GM18907 (cell line): ENCODE data around the gene TIMM10.

Experiments
- ATAC-seq: cut with Tn5 transposase; IDR thresholded peaks from one replicate; pipeline ENCODE4 v1.9.1; 2021; ENCODE audit warnings: mild to moderate bottlenecking, moderate library complexity; ENCODE audit not compliant: unreplicated experiment

Gene TIMM10

GRCh38 chr11:57508341-57509170, 22.0 kb downstream of the TIMM10 start:
- no peak for ATAC-seq

DNA sequence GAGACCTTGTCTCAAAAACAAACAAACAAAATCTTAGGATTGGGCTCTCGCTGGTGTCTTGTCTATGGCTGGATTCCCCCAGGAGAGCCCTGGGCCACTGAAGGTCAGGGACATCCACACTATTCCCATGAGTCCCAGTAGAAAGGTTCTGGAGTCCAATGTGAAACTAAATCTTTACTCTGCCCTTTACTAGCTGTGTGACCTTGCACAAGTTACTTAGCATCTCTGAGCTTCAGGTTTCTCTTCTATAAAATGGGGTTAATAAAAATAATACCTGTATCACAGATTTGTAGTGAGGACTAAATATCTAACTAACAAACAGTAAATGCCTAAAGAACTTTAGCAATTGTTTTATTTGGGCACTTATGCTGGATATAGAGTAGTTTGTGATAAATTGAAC, 24.0 kb downstream of the TIMM10 start:
- ATAC-seq = no peak

GRCh38 chr11:57504511-57504910, 26.0 kb downstream of the TIMM10 start:
- no peak for ATAC-seq

- ATAC-seq = no peak
Observed at GRCh38 chr11:57502870-57503269, 27.7 kb downstream of the TIMM10 start.

DNA sequence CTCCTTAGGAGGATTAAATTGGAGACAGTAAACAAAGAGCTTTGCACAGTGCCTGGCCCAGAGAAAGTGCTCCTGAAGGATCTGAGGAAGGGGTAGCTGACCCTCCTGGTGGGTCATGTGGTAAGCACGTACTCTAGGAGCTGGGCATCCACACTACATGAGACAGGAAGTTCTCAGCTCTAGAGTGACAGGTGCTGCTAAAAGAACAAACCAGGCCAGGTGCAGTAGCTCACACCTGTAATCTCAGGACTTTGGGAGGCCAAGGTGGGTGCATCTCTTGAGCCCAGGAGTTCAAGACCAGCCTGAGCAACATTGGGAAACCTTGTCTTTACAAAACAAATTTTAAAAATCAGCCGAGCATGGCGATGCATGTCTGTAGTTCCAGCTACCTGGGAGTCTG, 28.2 kb downstream of the TIMM10 start:
- no peak for ATAC-seq

- ATAC-seq = no peak
Observed at GRCh38 chr11:57501953-57502352, 28.6 kb downstream of the TIMM10 start.

DNA sequence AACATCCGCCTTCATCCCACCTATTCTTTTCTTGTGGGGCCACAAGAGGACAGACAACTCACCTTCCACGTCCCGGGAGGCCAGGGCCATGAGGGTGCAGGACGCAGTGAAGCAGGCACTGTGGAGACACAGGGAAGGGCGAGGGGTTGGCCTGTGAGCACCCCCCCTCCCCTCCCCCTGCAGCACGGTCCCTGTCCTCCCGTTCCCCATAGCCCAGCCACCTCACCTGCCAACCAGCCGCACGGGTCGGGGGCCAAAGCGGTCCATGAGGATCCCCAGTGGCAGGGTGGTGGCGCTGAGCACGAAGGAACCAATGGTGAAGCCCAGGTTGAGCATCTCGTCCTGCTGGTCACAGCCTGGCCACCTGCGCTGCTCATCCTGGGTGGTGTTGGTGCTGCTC, 29.6 kb downstream of the TIMM10 start:
- no peak for ATAC-seq

GRCh38 chr11:57500515-57500914, 30.0 kb downstream of the TIMM10 start:
- no peak for ATAC-seq

- peak; percentile 5 for ATAC-seq
Observed at GRCh38 chr11:57499983-57500461, 30.5 kb downstream of the TIMM10 start.

- ATAC-seq = peak; percentile 99
Observed at GRCh38 chr11:57499413-57499982, 31.1 kb downstream of the TIMM10 start.

- no peak for ATAC-seq
Observed at GRCh38 chr11:57498540-57498939, 32.0 kb downstream of the TIMM10 start.

GRCh38 chr11:57497303-57498247, 33.0 kb downstream of the TIMM10 start:
- no peak for ATAC-seq

- ATAC-seq = no peak
Observed at GRCh38 chr11:57496109-57496820, 34.3 kb downstream of the TIMM10 start.

GRCh38 chr11:57493507-57494503, 36.7 kb downstream of the TIMM10 start:
- peak; percentile 74 for ATAC-seq

GRCh38 chr11:57491371-57492061, 39.0 kb downstream of the TIMM10 start:
- no peak for ATAC-seq

DNA sequence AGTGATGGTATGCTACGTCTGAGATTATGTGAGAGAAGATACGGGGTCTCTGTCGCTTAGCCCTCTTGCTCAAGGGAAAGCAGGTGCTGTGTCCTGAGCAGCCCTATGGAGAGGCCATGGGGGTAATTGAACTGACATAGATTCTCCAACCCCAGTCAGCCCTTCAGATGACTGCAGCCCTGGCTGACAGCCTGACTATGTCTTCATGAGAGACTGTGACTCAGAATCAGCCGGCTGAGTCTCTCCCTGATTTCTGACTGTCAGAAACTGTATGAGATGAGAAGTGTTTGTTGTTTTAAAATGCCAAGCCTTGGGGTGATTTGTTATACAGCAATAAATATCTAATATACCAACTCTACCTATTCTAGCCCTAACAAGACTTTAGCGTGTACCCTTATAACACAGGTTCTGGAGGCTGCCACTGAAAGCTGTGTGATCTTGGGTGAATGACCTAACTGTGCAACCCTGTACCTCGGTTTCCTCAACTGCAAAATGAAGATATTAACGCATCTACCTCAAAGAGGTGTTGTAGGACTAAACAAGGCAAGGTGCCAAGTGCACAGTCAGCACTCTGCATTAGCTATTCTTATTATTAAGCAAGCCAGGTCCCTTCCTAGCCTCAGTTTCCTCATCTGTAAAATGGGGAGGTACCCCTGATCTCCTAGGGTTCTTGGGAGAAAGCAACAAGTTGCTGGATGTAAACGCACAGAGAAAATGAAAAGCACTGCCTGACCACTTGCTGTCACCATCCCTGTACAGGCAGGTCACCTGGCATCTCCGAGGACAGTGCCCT, 39.9 kb downstream of the TIMM10 start:
- ATAC-seq = no peak

DNA sequence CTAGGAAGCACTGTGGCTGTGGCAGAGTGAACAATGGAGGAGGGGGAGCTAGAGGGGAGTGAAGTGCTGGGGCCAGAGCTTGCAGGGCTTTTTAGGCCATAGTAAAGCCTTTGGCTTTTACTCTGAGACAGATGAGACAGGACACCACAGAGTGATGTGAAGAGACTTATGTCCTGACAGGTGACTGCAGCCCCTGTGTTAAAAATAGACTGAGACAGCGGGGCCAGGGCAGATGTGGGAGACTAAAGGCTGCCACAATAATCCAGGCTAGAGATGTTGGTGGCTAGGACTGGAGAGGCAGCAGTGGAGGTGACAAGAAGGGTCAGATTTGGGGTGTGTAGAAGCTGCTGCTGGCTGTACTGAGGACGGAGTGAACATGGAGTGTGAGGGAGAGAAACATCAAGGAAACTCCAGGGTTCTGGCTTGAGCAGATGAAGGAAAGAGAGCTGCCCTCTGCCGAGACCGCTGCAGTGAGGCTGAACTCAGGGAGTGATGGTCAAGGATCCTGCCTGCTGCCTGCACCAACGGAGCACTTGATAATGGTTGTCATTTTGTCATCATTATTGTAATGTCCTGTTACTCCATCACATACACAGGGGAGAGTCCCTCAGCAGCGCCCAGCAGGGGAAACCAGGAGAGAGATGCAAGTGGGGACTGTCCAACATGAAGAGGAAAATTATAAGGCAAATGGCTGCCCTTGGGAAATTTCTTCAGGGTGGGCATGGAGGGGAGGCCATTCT, 42.5 kb downstream of the TIMM10 start:
- no peak for ATAC-seq
